ENCODE measurements around the gene EIF1AX. TPM values are rescaled to one million over a fixed set of nuclear protein-coding genes. Genes with fewer than 3 reads are reported as not detected.
"Not testable (repeated sequence)": the region's sequence is repeated elsewhere in the genome, so short reads cannot be mapped to it uniquely, and the experiment has no call there.

EIF1AX gene
- total and polyA plus RNA-seq, 7 experiments from 2014 or later: 40.2 to 133 (median 59.1) TPM

- intact Hi-C loops (cut with micrococcal nuclease): no loop called here
- POLR2A ChIA-PET: interaction anchor here (0.7 kb wide), 1 partner anchor 574 kb away, joined by 3 read pairs; no protein-coding TSS in a partner anchor
These were observed 30.2 kb upstream of the EIF1AX start for GRCh38 chrX:20171887-20172286.

GRCh38 chrX:20162516-20162915 lies 20.9 kb upstream of the EIF1AX start:
- CTCF ChIA-PET: not testable (repeated sequence)

More at GRCh38 chrX:20171887-20172286, 30.2 kb upstream of the EIF1AX start:
- CTCF ChIA-PET: no interaction called here
- Mint-ChIP-seq H3K27me3 (no peaks in the 10 kb centered on the region), H3K4me3 (no peak overlapping the region), H3K4me1 (no peaks in the 10 kb centered on the region), H3K27ac (no peak overlapping the region), H3K36me3 (peaks cover 0 to 11% (median 6%) of the 10 kb centered on the region in 5 donors), H3K9me3 (no peaks in the 10 kb centered on the region)
- no peaks in the 10 kb centered on the region for H3K9me3 ChIP-seq (ENCODE audit: control insufficient read depth in 2 of 3, low read length in 3 of 3)
- ATAC-seq (no peak), DNase-seq (no peak)
- H3K27me3 ChIP-seq (ENCODE audit: control insufficient read depth in 2 of 2, insufficient read depth in 2 of 2, low read length in 2 of 2): no peaks in the 10 kb centered on the region
- H3K4me1 ChIP-seq (ENCODE audit: control insufficient read depth in 2 of 2, insufficient read depth in 2 of 2, low read length in 2 of 2): no peaks in the 10 kb centered on the region
- H3K27ac ChIP-seq (ENCODE audit: low read depth, low read length): no peak overlapping the region
- peaks cover 5 to 32% (median 23%) of the 10 kb centered on the region in 3 experiments for H3K36me3 ChIP-seq (ENCODE audit: control insufficient read depth in 2 of 3, insufficient read depth in 3 of 3, low read length in 3 of 3)
- no peak overlapping the region for H3K4me3 ChIP-seq (ENCODE audit: low read length)

GRCh38 chrX:20159797-20160385 lies 18.3 kb upstream of the EIF1AX start:
- intact Hi-C loops (cut with micrococcal nuclease): no loop called here
- no peaks in the 10 kb centered on the region for H3K27me3 ChIP-seq (ENCODE audit: control insufficient read depth in 2 of 2, insufficient read depth in 2 of 2, low read length in 2 of 2)
- peak overlapping the region in 2 of 9 donors; percentile 27 to 46 for H3K27ac Mint-ChIP-seq
- CTCF ChIA-PET: no interaction called here
- POLR2A ChIA-PET: no interaction called here
- ATAC-seq (no peak), DNase-seq (no peak)
- peaks cover 6 to 29% (median 21%) of the 10 kb centered on the region in 5 donors for H3K36me3 Mint-ChIP-seq
- no peaks in the 10 kb centered on the region for H3K9me3 ChIP-seq (ENCODE audit: control insufficient read depth in 2 of 3, low read length in 3 of 3)
- no peaks in the 10 kb centered on the region for H3K9me3 Mint-ChIP-seq
- peaks cover 7 to 47% (median 12%) of the 10 kb centered on the region in 3 experiments for H3K36me3 ChIP-seq (ENCODE audit: control insufficient read depth in 2 of 3, insufficient read depth in 3 of 3, low read length in 3 of 3)
- H3K4me1 ChIP-seq (ENCODE audit: control insufficient read depth in 2 of 2, insufficient read depth in 2 of 2, low read length in 2 of 2): no peaks in the 10 kb centered on the region
- no peak overlapping the region for H3K4me3 ChIP-seq (ENCODE audit: low read length)
- peaks cover 0 to 7% (median 0%) of the 10 kb centered on the region in 7 donors for H3K4me1 Mint-ChIP-seq
- H3K4me3 Mint-ChIP-seq: no peak overlapping the region
- H3K27me3 Mint-ChIP-seq: no peaks in the 10 kb centered on the region
- no peak overlapping the region for H3K27ac ChIP-seq (ENCODE audit: low read depth, low read length)

More at GRCh38 chrX:20162516-20162915, 20.9 kb upstream of the EIF1AX start:
- peaks cover 4 to 26% (median 15%) of the 10 kb centered on the region in 5 donors for H3K36me3 Mint-ChIP-seq
- H3K4me3 Mint-ChIP-seq; DNase-seq; ATAC-seq; H3K27me3 Mint-ChIP-seq; intact Hi-C loops (cut with micrococcal nuclease); H3K4me3 ChIP-seq (ENCODE audit: low read length); H3K27ac ChIP-seq (ENCODE audit: low read depth, low read length); H3K9me3 ChIP-seq (ENCODE audit: control insufficient read depth in 2 of 3, low read length in 3 of 3); H3K27me3 ChIP-seq (ENCODE audit: control insufficient read depth in 2 of 2, insufficient read depth in 2 of 2, low read length in 2 of 2); H3K4me1 Mint-ChIP-seq; H3K9me3 Mint-ChIP-seq; H3K4me1 ChIP-seq (ENCODE audit: control insufficient read depth in 2 of 2, insufficient read depth in 2 of 2, low read length in 2 of 2); POLR2A ChIA-PET: not testable (repeated sequence)
- H3K27ac Mint-ChIP-seq: peak overlapping the region in 1 of 9 donors; percentile 18
- H3K36me3 ChIP-seq (ENCODE audit: control insufficient read depth in 2 of 3, insufficient read depth in 3 of 3, low read length in 3 of 3): peaks cover 0 to 25% (median 7%) of the 10 kb centered on the region in 3 experiments

- no peak overlapping the region for H3K4me3 Mint-ChIP-seq
- CTCF ChIA-PET: no interaction called here
These were observed 10.1 kb upstream of the EIF1AX start for GRCh38 chrX:20151689-20152088.

GRCh38 chrX:20149326-20149725 lies 7.7 kb upstream of the EIF1AX start:
- no peaks in the 10 kb centered on the region for H3K27me3 Mint-ChIP-seq
- H3K4me3 ChIP-seq (ENCODE audit: low read length): no peak overlapping the region
- peaks cover 0 to 2% (median 0%) of the 10 kb centered on the region in 7 donors for H3K4me1 Mint-ChIP-seq
- no peak for DNase-seq
- H3K27me3 ChIP-seq (ENCODE audit: control insufficient read depth in 2 of 2, insufficient read depth in 2 of 2, low read length in 2 of 2): no peaks in the 10 kb centered on the region
- H3K36me3 Mint-ChIP-seq: peaks cover 3 to 21% (median 9%) of the 10 kb centered on the region in 5 donors
- no peaks in the 10 kb centered on the region for H3K9me3 ChIP-seq (ENCODE audit: control insufficient read depth in 2 of 3, low read length in 3 of 3)
- H3K36me3 ChIP-seq (ENCODE audit: control insufficient read depth in 2 of 3, insufficient read depth in 3 of 3, low read length in 3 of 3): peaks cover 0 to 11% (median under 1%) of the 10 kb centered on the region in 3 experiments
- POLR2A ChIA-PET: no interaction called here
- no peaks in the 10 kb centered on the region for H3K9me3 Mint-ChIP-seq
- no peak for ATAC-seq
- intact Hi-C loops (cut with micrococcal nuclease): loop anchor here in 1 of 2 donors (10.0 kb wide), 1 partner anchor 285 kb away; no protein-coding TSS in a partner anchor
- CTCF ChIA-PET: no interaction called here
- H3K4me3 Mint-ChIP-seq: no peak overlapping the region
- no peak overlapping the region for H3K27ac Mint-ChIP-seq
- H3K4me1 ChIP-seq (ENCODE audit: control insufficient read depth in 2 of 2, insufficient read depth in 2 of 2, low read length in 2 of 2): no peaks in the 10 kb centered on the region
- H3K27ac ChIP-seq (ENCODE audit: low read depth, low read length): no peak overlapping the region

More at GRCh38 chrX:20151689-20152088, 10.1 kb upstream of the EIF1AX start:
- H3K27me3 ChIP-seq (ENCODE audit: control insufficient read depth in 2 of 2, insufficient read depth in 2 of 2, low read length in 2 of 2): no peaks in the 10 kb centered on the region
- DNase-seq (no peak), ATAC-seq (no peak)
- H3K27ac Mint-ChIP-seq: no peak overlapping the region
- POLR2A ChIA-PET: interaction anchor here (1.5 kb wide), 1 partner anchor 10 kb away, joined by 3 read pairs; the partner anchor contains the start of gene EIF1AX
- H3K9me3 Mint-ChIP-seq: no peaks in the 10 kb centered on the region
- no peaks in the 10 kb centered on the region for H3K9me3 ChIP-seq (ENCODE audit: control insufficient read depth in 2 of 3, low read length in 3 of 3)
- H3K27me3 Mint-ChIP-seq: no peaks in the 10 kb centered on the region
- H3K4me1 ChIP-seq (ENCODE audit: control insufficient read depth in 2 of 2, insufficient read depth in 2 of 2, low read length in 2 of 2): no peaks in the 10 kb centered on the region
- no peaks in the 10 kb centered on the region for H3K4me1 Mint-ChIP-seq
- H3K36me3 Mint-ChIP-seq: peaks cover 3 to 29% (median 16%) of the 10 kb centered on the region in 5 donors
- peaks cover 3 to 34% (median 15%) of the 10 kb centered on the region in 3 experiments for H3K36me3 ChIP-seq (ENCODE audit: control insufficient read depth in 2 of 3, insufficient read depth in 3 of 3, low read length in 3 of 3)
- intact Hi-C loops (cut with micrococcal nuclease): no loop called here
- H3K27ac ChIP-seq (ENCODE audit: low read depth, low read length): no peak overlapping the region
- no peak overlapping the region for H3K4me3 ChIP-seq (ENCODE audit: low read length)

- no peak for DNase-seq
- intact Hi-C loops (cut with micrococcal nuclease): loop anchor here in 1 of 2 donors (10.0 kb wide), 1 partner anchor 287 kb away; no protein-coding TSS in a partner anchor
- Histone ChIP-seq H3K36me3 (ENCODE audit: control insufficient read depth in 2 of 3, insufficient read depth in 3 of 3, low read length in 3 of 3) (peaks cover 0 to 8% (median 0%) of the 10 kb centered on the region in 3 experiments), H3K4me3 (ENCODE audit: low read length) (no peak overlapping the region), H3K9me3 (ENCODE audit: control insufficient read depth in 2 of 3, low read length in 3 of 3) (no peaks in the 10 kb centered on the region), H3K27ac (ENCODE audit: low read depth, low read length) (no peak overlapping the region), H3K4me1 (ENCODE audit: control insufficient read depth in 2 of 2, insufficient read depth in 2 of 2, low read length in 2 of 2) (no peaks in the 10 kb centered on the region), H3K27me3 (ENCODE audit: control insufficient read depth in 2 of 2, insufficient read depth in 2 of 2, low read length in 2 of 2) (no peaks in the 10 kb centered on the region)
- Mint-ChIP-seq H3K27me3 (no peaks in the 10 kb centered on the region), H3K4me3 (no peak overlapping the region), H3K9me3 (no peaks in the 10 kb centered on the region), H3K4me1 (peaks cover 0 to 6% (median 2%) of the 10 kb centered on the region in 7 donors), H3K36me3 (peaks cover under 1 to 17% (median 6%) of the 10 kb centered on the region in 5 donors), H3K27ac (no peak overlapping the region)
- no peak for ATAC-seq
- ChIA-PET POLR2A (no interaction called here), CTCF (no interaction called here)
These were observed 5.9 kb upstream of the EIF1AX start for GRCh38 chrX:20147561-20147960.
